Kidney (tissue), 14 donors: Measurements from ENCODE around the gene SPOP. TPM values are rescaled to one million over a fixed set of nuclear protein-coding genes. Genes with fewer than 3 reads are reported as not detected.

ENCODE experiments used
- DNase-seq, 5 donors: peaks; one replicate each; pipeline ENCODE4 v3.0.0-alpha.2; 2013 to 2020
- FAIRE-seq: peaks from 2 replicates; lab custom pipeline; 2012; peaks lifted over from hg19 to GRCh38; lab: Jason Lieb, UNC
- H3K27ac ChIP-seq, 2 donors: one replicate each; pipeline ENCODE4 v1.7.0; 2013; ENCODE audit warnings: low read depth in 2 of 2, low read length in 2 of 2, inconsistent platforms in 1 of 2
- H3K27me3 ChIP-seq: one replicate; pipeline ENCODE4 v1.7.1; 2013; ENCODE audit warnings: low read length, inconsistent platforms; ENCODE audit not compliant: control insufficient read depth, insufficient read depth
- H3K36me3 ChIP-seq, 3 donors: one replicate each; pipeline versions ENCODE4 v1.7.0 to v1.7.1; 2013; ENCODE audit warnings: low read length in 3 of 3, control low read depth in 1 of 3, inconsistent platforms in 1 of 3; ENCODE audit not compliant: insufficient read depth in 3 of 3, control insufficient read depth in 2 of 3
- H3K4me1 ChIP-seq, 3 donors: one replicate each; pipeline versions ENCODE4 v1.7.0 to v1.7.1; 2013; ENCODE audit warnings: low read length in 3 of 3, inconsistent platforms in 1 of 3, low read depth in 1 of 3; ENCODE audit not compliant: control insufficient read depth in 2 of 3, insufficient read depth in 2 of 3
- H3K4me3 ChIP-seq, 3 donors: one replicate each; pipeline versions ENCODE4 v1.7.0 to v1.8.1; 2013; ENCODE audit warnings: low read length in 3 of 3, control low read depth in 1 of 3, inconsistent platforms in 1 of 3
- H3K9ac ChIP-seq, 3 donors: one replicate each; pipeline versions ENCODE4 v1.7.0 to v1.7.1; 2013; ENCODE audit warnings: low read length in 3 of 3, control low read depth in 1 of 3, inconsistent platforms in 1 of 3
- H3K9me3 ChIP-seq, 3 donors: one replicate each; pipeline versions ENCODE4 v1.7.0 to v1.7.1; 2013; ENCODE audit warnings: low read length in 3 of 3, control low read depth in 1 of 3, inconsistent platforms in 1 of 3; ENCODE audit not compliant: control insufficient read depth in 2 of 3, insufficient read depth in 1 of 3
- intact Hi-C: fragments of 100-400 bp; cut with DNase I; formaldehyde crosslinking; loops from one replicate; pipeline ENCODE4 v1.11.1; 2022
- polyA plus RNA-seq: library from polyadenylated mRNA; stranded (reverse); fragments of 350-450 nt; fragmentation: Illumina TruSeq; extraction: RNeasy Lipid Tissue Mini Kit (QIAGEN cat#74804); gene quantifications from one replicate; pipeline ENCODE4 v1.2.3, GENCODE V29; 2014; ENCODE audit warnings: low read depth, low replicate concordance; ENCODE audit not compliant: insufficient read depth
- total RNA-seq: library from RNA; stranded (reverse); fragmentation: NEBNext Ultra II Directional; extraction: Animal tissue kit (Norgen Biotek cat#: 25700); gene quantifications from one replicate; pipeline ENCODE4 v1.2.1, GENCODE V29; 2021
- TF ChIP-seq, protein P1 (sequence below): IDR thresholded peaks from 3 replicates; pipeline ENCODE4 v1.5.1; 2012; ENCODE audit warnings: mild to moderate bottlenecking, moderate library complexity, borderline replicate concordance; ENCODE audit not compliant: insufficient read depth; ENCODE audit errors: extremely low read depth
- donor health status: control.
- donor health status: control.
- donor health status: control.
- donor health status: control.
- donor health status: control.
- donor health status: DM: yes; HTN: yes; CAD: no.
- donor health status: Normal renal cell carcinoma (clear cell type).

Gene SPOP
- total and polyA plus RNA-seq, 2 donors from 2014 or later = 28.2 to 73.8 TPM

DNA sequence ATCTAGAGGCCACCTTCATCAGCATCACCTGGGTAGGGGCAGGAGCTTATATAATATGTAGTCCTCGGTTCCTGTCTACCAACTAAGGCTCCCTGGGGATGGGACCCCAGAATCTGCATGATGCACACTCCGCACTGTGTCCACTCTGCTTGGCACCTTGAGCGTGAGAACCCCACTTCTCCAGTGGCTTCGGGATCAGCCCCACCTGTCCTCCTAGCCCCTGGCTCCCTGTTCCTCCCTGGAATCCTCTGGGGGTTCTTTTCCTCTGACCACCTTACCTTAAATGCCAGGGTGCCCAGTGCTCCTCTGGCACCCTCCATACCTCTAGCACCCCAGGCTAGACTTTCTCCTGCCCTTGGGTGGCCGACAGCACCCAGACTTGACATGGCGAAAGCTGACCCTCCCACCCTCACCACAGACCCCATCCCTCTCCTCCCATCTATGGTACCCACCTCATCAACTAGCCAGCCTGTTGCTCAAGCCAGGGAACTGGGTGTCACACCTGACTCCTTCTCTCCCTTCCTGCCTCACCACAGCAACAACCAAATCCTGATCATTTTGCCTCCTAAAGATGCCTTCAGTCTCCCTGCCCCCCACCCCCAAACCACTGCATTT, 105.0 kb downstream of the SPOP start:
- no peak for DNase-seq
- Histone ChIP-seq H3K4me1 (peaks cover 0 to 11% (median 0%) of the 10 kb centered on the region in 3 donors), H3K27me3 (no peaks in the 10 kb centered on the region), H3K9me3 (no peaks in the 10 kb centered on the region), H3K9ac (no peak overlapping the region), H3K4me3 (no peak overlapping the region), H3K36me3 (no peaks in the 10 kb centered on the region), H3K27ac (no peak overlapping the region)
- TF ChIP-seq, protein P1, sequence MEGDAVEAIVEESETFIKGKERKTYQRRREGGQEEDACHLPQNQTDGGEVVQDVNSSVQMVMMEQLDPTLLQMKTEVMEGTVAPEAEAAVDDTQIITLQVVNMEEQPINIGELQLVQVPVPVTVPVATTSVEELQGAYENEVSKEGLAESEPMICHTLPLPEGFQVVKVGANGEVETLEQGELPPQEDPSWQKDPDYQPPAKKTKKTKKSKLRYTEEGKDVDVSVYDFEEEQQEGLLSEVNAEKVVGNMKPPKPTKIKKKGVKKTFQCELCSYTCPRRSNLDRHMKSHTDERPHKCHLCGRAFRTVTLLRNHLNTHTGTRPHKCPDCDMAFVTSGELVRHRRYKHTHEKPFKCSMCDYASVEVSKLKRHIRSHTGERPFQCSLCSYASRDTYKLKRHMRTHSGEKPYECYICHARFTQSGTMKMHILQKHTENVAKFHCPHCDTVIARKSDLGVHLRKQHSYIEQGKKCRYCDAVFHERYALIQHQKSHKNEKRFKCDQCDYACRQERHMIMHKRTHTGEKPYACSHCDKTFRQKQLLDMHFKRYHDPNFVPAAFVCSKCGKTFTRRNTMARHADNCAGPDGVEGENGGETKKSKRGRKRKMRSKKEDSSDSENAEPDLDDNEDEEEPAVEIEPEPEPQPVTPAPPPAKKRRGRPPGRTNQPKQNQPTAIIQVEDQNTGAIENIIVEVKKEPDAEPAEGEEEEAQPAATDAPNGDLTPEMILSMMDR = no peak
- FAIRE-seq = no peak
- intact Hi-C loops = loop anchor here (5.0 kb wide), 1 partner anchor 119 kb away; no protein-coding TSS in a partner anchor

DNA sequence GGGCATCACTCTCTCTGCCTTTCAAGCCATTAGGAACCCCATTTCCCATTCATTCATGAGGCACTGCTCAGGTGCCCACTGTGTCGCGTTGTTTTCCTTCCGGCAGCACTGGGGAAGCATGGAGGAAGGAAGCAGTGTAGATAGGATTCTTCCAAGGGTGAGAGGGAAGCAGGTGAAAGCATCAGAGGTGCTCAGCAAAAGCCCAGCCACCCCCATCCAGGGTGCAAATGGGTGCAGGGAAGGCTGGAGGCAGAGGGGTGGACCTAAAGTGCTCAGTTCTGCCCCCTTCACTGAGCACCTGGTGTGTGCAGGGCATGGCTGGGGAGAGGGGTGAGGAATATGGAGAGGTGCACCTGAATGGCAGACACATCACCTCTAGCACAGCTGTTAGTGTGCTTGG, 105.7 kb downstream of the SPOP start:
- Histone ChIP-seq H3K27me3 (no peaks in the 10 kb centered on the region), H3K9ac (no peak overlapping the region), H3K36me3 (no peaks in the 10 kb centered on the region), H3K4me3 (no peak overlapping the region), H3K9me3 (no peaks in the 10 kb centered on the region), H3K4me1 (peaks cover 0 to 11% (median 0%) of the 10 kb centered on the region in 3 donors), H3K27ac (no peak overlapping the region)
- FAIRE-seq (no peak), DNase-seq (no peak)
- TF ChIP-seq, protein P1 = no peak
- intact Hi-C loops = loop anchor here (5.0 kb wide), 1 partner anchor 120 kb away; no protein-coding TSS in a partner anchor

DNA sequence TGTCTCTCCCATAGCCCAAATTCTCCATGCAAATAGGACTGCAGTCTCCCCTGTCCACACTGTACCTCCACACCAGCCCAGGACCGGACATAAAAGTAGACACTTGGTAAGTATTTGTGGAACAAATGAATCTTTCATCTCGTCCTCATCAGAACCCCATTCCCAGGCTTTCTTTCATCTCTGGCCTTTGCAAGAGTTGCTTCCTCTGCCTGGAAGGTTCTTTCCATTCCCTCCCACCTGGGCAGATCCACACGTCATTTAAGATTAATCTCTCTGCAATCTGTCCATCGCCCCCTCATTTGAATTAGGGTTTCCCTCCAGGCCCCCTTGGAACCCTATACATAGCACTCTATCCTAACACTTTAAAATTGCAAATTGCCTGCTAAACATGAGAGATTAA, 106.1 kb downstream of the SPOP start:
- FAIRE-seq (no peak), DNase-seq (no peak)
- intact Hi-C loops = loop anchor here (5.0 kb wide), 1 partner anchor 121 kb away; no protein-coding TSS in a partner anchor
- Histone ChIP-seq H3K9me3 (no peaks in the 10 kb centered on the region), H3K27ac (no peak overlapping the region), H3K4me3 (no peak overlapping the region), H3K36me3 (no peaks in the 10 kb centered on the region), H3K4me1 (peaks cover 0 to 10% (median 0%) of the 10 kb centered on the region in 3 donors), H3K27me3 (no peaks in the 10 kb centered on the region), H3K9ac (no peak overlapping the region)
- TF ChIP-seq, protein P1 = no peak
